Activated T-helper 1 cell treated with anti-CD3 and anti-CD28 coated beads, Interleukin-2, amount 50 U/mL, for 16 hours (primary cell): Measurements from ENCODE around the gene HMG20A.
"Not testable (repeated sequence)": the region's sequence is repeated elsewhere in the genome, so short reads cannot be mapped to it uniquely, and the experiment has no call there.

Experiments used
- DNase-seq, 2 donors: peaks; one replicate each; pipeline ENCODE4 v3.0.0-alpha.2; 2020; ENCODE audit warnings: low read depth in 1 of 2, low spot score in 1 of 2

Gene HMG20A

DNA sequence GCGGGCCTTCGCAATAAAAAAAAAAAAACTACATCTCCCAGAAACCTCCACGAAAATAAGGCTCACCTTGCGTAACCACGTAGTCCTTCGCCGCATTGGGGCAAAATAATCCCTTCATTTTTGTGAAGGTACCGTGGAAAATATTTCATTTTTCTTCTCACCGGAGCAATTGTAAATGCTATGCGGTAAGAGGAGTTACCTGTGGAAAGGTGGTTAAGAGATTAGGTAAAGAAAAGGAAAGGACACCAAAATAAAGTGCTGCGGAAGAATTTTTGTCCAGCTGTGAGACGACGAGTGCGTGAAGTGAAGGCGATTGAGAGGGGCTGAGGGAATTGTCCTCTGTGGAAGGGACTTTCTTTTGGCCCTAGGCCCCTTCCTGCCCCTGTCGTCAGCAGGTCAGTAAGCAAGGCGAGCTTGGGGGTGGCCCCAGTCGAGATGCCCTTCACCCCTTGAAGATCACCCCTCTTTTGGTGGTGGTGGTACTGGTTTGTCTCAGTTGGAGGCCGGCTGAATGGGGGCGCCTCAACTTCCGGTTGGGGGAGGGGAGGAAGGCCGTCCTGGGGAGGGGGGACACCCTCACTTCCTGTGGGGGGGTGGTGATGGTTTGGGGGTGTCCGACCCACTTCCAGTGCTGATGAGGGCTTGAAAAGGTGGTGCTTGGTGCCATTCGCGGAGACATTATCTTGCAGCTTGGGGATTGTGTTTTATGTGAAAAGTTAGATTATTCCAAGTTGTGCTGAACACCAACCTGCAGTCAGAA, at the start of gene HMG20A:
Gene HMG20A (plus strand): TSS at position 279 of the 760 bp plus-strand sequence. CDS start 37,520 bp downstream, outside the sequence.
- DNase-seq = peak; percentile 7 to 20

DNA sequence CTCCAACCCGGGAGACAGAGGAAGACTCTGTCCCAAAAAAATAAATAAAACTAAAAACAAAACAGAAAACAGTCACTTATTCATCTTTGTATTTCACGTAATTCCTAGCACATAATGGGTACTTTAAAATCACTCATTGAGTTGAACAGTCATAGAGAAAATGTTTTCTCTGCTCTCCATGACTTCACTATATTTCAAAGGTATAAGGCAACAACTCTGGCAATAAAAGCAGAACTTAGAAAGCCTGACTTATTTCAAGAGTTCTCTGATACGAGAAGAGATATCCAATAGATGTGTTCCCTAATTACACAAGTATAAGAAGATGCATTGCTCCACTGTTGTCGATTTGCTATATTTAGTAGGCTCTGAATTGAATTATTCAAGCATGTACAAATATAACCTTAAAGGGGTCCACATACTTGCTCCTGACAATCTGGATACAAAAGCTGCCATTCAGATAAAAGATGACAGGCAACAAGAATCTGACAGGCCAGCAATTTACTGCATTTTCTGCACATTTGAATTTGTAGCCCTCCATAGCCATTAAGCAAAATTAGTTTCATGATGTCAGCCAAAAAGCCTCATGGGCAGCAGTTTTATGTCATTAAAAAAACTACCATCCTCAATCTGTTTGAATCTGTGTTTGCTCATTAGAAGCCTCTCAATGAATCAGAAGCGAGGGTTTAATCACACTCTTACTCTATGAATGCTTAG, 48.7 kb upstream of the HMG20A start:
- DNase-seq = no peak

DNA sequence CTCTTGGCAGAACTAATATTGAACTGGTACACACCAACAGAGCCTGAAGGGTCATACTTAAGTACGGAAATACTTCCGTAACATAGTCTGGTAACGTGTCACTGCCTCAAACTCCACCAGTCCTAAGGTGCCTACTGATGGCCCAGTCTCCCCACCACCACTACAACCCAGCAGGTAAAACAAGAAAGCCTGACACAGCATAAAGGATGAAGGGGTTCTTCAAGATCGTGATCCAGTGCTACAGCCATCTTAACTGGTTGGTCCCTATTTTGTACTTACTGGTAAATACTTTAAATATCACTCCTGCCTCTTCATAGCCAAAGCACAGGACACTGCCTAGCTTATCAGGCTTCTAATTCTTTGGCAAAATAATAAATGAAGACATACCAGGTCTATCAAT, 47.2 kb upstream of the HMG20A start:
- DNase-seq = no peak

DNA sequence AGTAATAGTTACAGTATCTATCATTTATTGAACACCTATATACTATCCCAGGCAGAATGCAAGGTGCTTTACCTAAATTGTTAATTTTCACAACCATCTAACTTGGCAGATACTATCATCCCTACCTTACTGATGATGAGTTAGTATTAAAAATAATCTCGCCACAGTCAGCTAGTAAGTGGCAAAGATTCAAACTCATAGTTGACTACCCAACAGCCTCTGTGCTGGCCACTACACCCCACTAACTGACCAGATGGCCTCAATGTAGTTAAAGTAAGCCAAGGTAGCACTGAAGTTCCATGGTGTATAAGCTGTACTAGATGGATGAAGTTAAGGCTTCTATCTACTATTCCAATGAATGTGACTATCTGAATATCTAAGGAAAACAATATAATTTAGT, 45.6 kb upstream of the HMG20A start:
- DNase-seq = no peak

DNA sequence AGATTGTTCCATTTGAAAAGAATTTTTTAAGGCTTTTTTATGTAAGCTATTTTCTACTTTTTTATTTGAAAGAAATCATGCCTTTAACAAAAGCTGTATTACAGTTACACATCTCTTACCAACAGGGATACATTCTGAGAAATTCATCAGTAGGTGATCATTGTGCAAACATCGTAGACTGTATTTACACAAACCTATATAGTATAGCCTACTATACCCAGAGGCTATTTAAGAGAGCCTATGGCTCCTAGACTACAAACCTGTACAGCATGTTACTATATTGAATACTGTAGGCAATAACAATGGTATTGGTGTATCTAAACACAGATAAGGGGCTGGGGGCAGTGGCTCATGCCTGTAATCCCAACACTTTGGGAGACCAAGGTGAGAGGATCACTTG, 43.9 kb upstream of the HMG20A start:
- DNase-seq = no peak

DNA sequence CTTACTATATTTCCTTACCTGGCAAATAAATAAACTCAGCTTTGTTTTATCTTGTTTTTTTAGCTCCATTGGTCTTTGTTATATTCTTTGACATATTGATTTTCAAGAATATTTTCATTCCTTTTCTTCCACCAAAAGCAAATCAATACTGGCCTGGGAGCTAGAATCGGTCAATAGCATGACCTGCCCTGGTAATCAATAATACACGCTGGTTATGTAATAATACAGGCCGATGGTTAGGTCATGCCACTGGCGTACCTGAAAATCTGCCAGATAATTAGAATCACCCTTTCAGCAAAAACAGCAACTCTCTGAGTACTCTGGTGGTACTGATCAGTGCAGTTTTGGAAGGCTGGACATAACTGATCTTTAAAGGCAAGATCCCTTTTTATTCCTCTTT, 40.7 kb upstream of the HMG20A start:
- DNase-seq = no peak

DNA sequence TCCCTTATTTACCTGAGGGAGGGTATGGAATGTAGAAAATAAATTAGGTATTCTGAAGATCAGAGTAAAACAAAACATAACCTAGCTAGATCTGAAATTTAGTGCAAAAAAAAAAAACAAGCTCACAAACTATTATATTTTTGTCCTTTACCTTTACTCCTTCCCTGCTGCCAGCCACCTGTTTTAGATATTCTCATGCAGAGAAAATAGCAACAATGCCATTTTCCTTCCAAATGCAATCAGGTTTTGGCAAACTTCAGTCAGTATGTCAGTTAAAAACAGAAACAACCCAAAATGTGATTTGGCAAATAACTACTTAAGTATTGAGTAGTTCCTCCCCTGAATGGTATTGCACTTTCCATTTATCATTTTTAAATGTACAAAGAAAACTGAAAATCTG, 36.6 kb upstream of the HMG20A start:
- DNase-seq = no peak

DNA sequence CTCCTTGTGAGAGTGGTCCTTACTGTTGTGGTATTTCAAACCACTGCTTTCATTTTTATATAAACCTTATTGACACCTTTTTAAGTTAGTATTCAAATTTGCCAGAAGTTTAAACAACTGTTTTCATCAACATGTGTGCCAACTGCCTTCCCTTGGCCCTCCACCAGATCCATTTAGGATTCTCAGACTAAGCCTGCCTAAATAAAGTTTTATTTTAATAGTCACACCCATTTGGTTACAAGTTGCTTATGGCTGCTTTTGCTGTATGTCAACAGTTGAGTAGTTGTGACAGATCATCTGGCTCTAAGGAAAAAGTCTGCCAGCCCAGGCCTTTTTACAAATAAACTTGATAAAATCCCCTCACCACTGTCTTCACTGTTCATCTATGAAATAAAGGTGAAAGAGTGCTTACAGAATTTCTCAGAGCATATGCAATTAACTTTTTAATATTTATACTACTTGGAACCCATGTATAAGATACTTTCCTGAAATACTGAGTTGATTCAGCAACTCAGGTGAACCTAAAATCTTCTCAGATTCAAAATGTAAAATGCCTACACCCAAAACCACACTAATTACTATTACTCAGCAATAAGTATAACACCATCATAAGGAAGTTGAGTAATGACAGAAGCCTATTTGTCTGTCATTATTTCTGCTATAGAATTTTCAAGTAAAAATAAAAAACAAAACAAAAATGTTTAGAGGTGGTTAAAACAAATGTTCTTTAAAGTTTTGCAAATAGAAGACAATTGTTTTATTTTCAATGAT, 35.9 kb upstream of the HMG20A start:
- no peak for DNase-seq

DNA sequence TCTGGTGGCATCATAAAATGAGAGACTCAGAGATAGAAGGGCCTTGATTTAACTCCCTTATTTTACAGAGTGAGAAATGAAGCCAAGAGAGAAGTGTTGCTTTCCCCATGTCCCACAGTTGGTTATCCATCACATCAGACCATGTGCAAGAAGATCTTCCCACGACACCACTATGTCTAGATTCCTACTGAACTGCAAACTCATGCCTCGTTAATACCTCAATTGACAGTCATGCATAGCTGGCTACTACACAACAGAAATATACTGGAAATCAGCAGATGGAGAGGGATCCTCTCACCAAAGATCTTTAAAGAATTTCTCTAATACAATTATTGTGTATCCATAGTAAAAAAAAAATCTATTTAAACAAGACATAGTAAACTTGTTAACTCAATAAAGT, 34.1 kb upstream of the HMG20A start:
- no peak for DNase-seq

DNA sequence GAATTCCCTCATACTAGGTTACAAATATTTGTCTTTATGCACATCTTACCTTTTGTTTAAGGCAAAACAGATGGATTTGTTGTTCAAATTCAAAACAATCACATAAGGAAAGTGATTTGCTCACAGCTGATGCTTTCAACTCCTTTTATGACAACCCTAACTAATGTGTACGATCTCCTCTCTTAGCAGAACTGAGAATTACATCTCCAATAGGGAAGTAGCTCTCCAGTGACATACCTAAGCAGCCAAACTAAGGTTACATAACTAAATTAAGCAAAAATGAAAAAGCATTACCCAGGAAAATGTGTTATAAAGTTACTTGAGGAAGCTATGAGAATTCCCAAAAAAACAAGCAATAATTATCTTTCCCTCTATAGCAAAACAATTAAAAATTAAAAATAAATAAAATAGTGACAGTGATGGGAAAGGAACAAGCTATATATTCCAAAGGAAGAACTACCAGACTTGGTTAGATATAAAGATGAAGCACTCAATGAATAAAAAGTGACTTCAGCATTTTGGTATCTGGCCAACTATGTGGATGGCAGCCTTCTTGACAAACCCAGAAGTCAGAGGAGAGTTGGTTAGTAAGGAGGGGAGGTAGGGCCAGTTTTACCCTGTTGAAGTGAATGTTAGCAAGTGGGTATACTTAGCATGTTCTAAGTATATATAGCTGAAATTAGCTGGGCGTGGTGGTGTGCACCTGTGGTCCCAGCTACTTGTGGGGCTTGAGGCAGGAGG, 33.2 kb upstream of the HMG20A start:
- no peak for DNase-seq

DNA sequence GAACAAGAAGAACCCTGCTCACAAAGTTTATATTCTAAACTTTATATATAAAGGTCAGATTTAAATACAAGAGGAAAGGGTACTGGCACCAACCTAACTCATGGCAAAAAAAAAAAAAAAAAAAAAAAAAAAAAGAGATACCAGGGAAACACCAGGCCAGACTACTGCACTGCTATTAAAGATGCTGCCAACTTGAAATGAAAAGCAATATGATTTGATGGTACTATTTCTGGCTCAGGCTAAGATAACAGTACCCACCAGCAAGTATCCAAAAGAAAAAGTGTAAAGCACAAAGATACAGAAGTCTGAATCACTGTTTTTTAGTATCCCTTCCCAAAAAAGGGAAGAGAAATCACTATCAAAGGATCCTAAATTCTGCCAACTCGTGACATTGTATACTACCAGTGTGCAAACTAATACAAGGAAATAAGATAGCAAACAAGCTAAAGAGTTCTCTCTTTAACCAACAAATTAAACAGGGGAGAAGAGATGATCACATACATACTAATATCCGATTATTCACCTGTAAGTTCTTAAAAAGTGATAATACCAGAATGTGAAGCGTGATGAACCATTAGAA, 29.2 kb upstream of the HMG20A start:
- DNase-seq = no peak

DNA sequence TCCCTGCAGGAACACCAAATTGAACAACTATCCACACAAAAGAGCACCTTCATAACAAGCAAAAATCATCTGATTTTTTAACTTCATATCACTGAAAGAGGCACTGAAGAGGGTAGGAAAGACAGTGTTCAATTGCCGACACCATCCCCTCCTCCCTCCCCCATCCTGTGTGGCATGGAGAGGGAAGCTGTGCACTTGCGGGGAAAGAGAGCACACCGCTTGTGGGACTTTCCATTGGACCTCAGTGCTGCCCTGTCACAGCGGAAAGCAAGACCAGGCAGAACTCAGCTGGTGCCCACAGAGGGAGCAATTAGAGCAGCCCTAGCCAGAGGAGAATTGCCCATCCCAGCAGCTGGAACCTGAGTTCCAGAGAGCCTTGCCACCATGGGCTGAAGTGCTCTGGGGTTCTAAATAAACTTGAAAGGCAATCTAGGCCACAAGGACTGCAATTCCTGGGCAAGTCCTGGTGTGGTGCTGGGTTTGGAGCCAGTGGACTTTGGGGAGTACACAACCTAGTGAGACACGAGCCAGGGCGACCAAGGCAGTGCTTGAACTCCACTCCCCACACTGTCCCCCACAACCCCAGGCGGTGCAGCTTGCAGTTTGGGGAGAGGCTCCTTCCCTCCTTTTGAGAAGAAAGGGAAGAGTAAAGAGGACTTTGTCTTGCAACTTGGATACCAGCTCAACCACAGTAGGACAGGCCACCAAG, 27.8 kb upstream of the HMG20A start:
- DNase-seq = no peak

DNA sequence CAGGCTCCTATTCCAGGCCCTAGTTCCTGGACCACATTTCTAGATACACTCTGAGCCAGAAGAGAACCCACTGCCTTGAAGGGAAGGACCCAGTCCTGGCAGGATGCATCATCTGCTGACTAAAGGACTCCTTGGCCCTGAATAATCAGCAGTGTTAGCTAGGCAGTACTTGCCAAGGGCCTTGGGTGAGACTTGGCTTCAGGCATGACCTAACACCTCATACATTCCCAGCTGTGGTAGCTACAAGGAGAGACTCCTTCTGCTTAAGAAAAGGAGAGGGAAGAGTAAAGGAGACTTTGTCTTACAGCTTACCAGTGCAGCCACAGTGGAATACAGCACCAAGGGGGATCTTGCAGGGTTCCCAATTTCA, 27.2 kb upstream of the HMG20A start:
- DNase-seq = no peak

DNA sequence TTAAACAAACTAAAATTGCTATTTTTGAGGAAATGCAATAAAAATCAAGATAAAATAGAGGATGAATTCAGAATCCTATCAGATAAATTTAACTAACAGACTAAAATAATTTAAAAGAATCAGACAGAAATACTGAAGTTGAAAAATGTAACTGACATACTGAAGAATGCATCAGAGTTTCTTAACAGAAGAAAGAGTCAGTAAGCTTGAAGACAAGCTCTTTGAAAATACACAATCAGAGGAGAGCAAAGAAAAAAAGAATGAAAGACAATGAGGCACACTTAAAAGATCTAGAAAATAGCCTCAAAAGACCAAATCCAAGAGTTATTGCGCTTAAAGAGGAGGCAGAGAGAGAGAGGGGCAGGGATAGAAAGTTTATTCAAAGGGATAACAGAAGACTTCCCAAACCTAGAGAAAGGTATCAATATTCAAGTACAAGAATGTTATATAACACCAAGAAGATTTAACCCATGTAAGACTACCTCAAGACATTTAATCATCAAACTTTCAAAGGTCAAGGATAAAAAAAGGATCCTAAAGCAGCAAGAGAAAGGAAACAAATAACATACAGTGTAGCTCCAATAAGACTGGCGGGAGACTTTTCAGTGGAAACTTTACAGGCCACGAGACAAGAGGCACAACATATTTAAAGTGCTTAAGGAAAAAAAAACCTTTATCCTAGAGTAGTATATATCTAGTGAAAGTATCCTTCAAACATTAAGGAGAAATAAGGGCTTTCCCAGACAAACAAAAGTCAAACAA, 25.5 kb upstream of the HMG20A start:
- no peak for DNase-seq

DNA sequence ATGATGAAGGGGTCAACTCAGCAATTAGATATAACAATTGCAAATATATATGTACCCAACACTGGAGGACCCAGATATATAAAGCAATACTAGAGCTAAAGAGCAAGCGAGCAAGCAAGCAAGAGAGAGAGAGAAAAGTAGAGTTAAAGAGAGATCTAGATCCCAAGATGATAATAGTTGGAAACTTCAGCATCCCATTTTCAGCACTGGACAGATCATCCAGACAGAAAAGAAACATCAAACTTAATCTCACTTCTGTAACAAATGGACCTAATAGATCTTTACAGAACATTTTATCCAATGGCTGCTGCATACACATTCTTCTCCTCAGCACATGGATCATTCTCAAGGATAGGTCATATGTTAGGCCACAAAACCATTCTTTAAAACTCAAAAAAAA, 24.0 kb upstream of the HMG20A start:
- no peak for DNase-seq

DNA sequence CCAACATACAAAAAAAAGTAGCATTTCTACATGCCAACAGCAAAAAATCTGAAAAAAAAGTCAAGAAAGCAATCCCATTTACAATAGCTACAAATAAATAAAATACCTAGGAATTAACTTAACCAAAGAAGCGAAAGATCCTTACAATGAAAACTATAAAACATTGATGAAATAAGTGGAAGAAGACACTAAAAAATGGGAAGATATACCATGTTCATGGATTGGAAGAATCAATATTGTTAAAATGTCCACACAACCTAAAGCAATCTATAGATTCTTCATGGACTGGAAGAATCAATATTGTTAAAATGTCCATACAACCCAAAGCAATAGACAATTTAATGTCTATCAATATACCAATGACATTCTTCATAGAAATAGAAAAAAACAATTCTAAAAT, 21.8 kb upstream of the HMG20A start:
- no peak for DNase-seq

DNA sequence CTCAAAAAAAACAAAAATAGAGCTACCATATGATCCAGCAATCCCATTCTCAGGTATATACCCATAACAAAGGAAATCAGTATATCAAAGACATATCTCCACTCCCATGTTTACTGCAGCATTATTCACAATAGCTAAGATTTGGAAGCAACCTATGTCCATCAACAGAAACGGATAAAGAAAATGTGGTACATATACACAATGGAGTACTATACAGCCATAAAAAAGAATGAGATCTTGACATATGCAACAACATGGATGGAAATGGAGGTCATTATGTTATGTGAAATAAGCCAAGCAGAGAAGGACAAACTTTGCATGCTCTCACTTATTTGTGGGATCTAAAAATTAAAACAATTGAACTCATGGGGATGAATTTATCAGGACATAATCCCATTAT, 20.4 kb upstream of the HMG20A start:
- DNase-seq = no peak

DNA sequence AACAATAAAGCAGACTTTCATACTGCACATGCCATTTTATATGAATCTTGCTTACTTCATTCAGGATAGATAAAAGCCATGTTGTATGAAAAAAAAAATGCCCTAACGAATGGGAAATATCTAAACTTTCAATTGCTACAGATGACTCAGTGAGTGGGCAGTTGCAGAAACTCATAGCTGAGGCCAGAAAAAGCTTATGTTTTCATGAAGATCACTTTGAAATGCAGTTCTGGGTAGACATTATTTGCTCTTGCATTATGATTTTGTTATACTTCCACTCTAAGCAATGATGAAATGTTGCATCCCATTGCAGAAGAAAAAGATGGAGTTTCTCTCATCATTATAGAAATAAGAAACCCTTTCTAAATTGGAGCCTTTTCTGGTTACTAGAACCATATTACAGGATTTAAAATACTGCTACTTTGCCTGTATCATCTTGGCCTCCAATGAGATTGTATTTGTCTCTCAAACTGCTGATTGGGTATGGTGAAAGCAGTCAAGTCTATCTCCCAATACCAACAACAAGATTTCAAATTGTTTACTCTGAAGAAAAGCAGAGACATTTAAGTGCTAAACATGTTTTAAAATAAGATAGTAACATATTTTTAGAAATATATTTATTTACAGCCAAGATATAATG, 17.8 kb upstream of the HMG20A start:
- DNase-seq = no peak

DNA sequence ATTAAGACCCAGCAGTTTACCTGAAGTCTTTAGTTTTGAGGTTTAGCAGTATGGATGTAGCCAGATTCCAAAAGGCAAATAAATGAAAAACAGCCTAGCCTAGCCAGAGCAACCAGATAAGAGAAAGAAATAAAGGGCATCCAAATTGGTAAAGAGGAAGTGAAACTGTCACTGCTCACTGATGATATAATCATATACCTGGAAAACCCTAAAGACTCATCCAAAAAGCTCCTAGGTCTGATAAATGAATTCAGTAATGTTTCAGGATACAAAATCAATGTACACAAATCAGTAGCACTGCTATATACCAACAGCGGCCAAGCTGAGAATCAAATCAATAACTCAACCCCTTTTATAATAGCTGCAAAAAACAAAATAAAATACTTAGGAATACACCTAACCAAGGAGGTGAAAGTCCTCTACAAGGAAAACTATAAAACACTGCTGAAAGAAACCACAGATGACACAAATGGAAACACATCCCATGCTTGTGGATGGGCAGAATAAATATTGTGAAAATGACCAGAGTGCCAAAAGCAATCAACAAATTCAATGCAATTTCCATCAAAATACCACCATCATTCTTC, 14.4 kb upstream of the HMG20A start:
- DNase-seq = not testable (repeated sequence)
